ENCODE measurements around the gene ALDOC.

ALDOC gene

GRCh38 chr17:28575126-28575795, 1.4 kb downstream of the ALDOC start:
- no peak overlapping the region for H2AFZ ChIP-seq (ENCODE audit: low read length)
- H3K36me3 ChIP-seq (ENCODE audit: insufficient read depth, low read length) = peaks cover 34% of the 10 kb centered on the region; the same call in 1 of the 2 replicates
- H3K9ac ChIP-seq (ENCODE audit: low read depth, low read length, poor library complexity, severe bottlenecking) = no peak overlapping the region
- H3K9me2 ChIP-seq (replicated peaks; ENCODE audit: low read depth, low read length) = no peaks in the 10 kb centered on the region
- H3F3A ChIP-seq (ENCODE audit: low read depth) = no peaks in the 10 kb centered on the region
- H3K4me1 ChIP-seq (ENCODE audit: insufficient read depth, low read length, poor library complexity, severe bottlenecking) = peaks cover 16% of the 10 kb centered on the region
- H3K4me2 ChIP-seq (ENCODE audit: low read depth, low read length, poor library complexity, severe bottlenecking) = no peak overlapping the region
- no peaks in the 10 kb centered on the region for H3K27me3 ChIP-seq (ENCODE audit: insufficient read depth, low read length, poor library complexity, severe bottlenecking)
- H3K79me2 ChIP-seq (ENCODE audit: insufficient read depth, low read length) = peaks cover 10% of the 10 kb centered on the region
- no peaks in the 10 kb centered on the region for H3K9me3 ChIP-seq (ENCODE audit: insufficient read depth, low read depth, low read length)
- no peak overlapping the region for H3K4me3 ChIP-seq (ENCODE audit: low read length, poor library complexity, severe bottlenecking)
- TF ChIP-seq CTCF (conservative IDR thresholded peaks at IDR 0.05; ENCODE audit: low read length) (no peak; the same call in 1 of the 2 replicates), EZH2phosphoT487 (IDR thresholded peaks at IDR 0.05; ENCODE audit: borderline replicate concordance) (no peak)
- peaks cover 6% of the 10 kb centered on the region for H4K20me1 ChIP-seq (ENCODE audit: insufficient read depth, low read length, poor library complexity, severe bottlenecking)

- TF ChIP-seq CTCF (conservative IDR thresholded peaks at IDR 0.05; ENCODE audit: low read length) (no peak; the same call in 1 of the 2 replicates), EZH2phosphoT487 (IDR thresholded peaks at IDR 0.05; ENCODE audit: borderline replicate concordance) (no peak)
- H3K4me2 ChIP-seq (ENCODE audit: low read depth, low read length, poor library complexity, severe bottlenecking) = no peak overlapping the region
These were observed 2.2 kb downstream of the ALDOC start for GRCh38 chr17:28574526-28574925.

GRCh38 chr17:28573966-28574480, 2.7 kb downstream of the ALDOC start:
- H3F3A ChIP-seq (ENCODE audit: low read depth) = no peaks in the 10 kb centered on the region
- peaks cover 26% of the 10 kb centered on the region for H3K4me1 ChIP-seq (ENCODE audit: insufficient read depth, low read length, poor library complexity, severe bottlenecking)
- H3K4me3 ChIP-seq (ENCODE audit: low read length, poor library complexity, severe bottlenecking) = no peak overlapping the region
- H3K79me2 ChIP-seq (ENCODE audit: insufficient read depth, low read length) = peaks cover 23% of the 10 kb centered on the region
- H3K9me2 ChIP-seq (replicated peaks; ENCODE audit: low read depth, low read length) = no peaks in the 10 kb centered on the region
- no peak overlapping the region for H2AFZ ChIP-seq (ENCODE audit: low read length)
- no peaks in the 10 kb centered on the region for H3K27me3 ChIP-seq (ENCODE audit: insufficient read depth, low read length, poor library complexity, severe bottlenecking)
- TF ChIP-seq CTCF (conservative IDR thresholded peaks at IDR 0.05; ENCODE audit: low read length) = no peak
- no peak for TF ChIP-seq EZH2phosphoT487 (IDR thresholded peaks at IDR 0.05; ENCODE audit: borderline replicate concordance)
- H3K36me3 ChIP-seq (ENCODE audit: insufficient read depth, low read length) = peaks cover 22% of the 10 kb centered on the region; the same call in 1 of the 2 replicates
- peaks cover 11% of the 10 kb centered on the region for H4K20me1 ChIP-seq (ENCODE audit: insufficient read depth, low read length, poor library complexity, severe bottlenecking)
- H3K9me3 ChIP-seq (ENCODE audit: insufficient read depth, low read depth, low read length) = no peaks in the 10 kb centered on the region
- H3K4me2 ChIP-seq (ENCODE audit: low read depth, low read length, poor library complexity, severe bottlenecking) = no peak overlapping the region
- H3K9ac ChIP-seq (ENCODE audit: low read depth, low read length, poor library complexity, severe bottlenecking) = no peak overlapping the region

More at GRCh38 chr17:28574526-28574925, 2.2 kb downstream of the ALDOC start:
- Histone ChIP-seq H3F3A (ENCODE audit: low read depth) (no peaks in the 10 kb centered on the region), H4K20me1 (ENCODE audit: insufficient read depth, low read length, poor library complexity, severe bottlenecking) (peaks cover 8% of the 10 kb centered on the region), H3K9me3 (ENCODE audit: insufficient read depth, low read depth, low read length) (no peaks in the 10 kb centered on the region), H3K79me2 (ENCODE audit: insufficient read depth, low read length) (peaks cover 17% of the 10 kb centered on the region), H3K36me3 (ENCODE audit: insufficient read depth, low read length) (peaks cover 27% of the 10 kb centered on the region; the same call in 1 of the 2 replicates), H3K9ac (ENCODE audit: low read depth, low read length, poor library complexity, severe bottlenecking) (no peak overlapping the region), H3K4me3 (ENCODE audit: low read length, poor library complexity, severe bottlenecking) (no peak overlapping the region), H3K27me3 (ENCODE audit: insufficient read depth, low read length, poor library complexity, severe bottlenecking) (no peaks in the 10 kb centered on the region), H2AFZ (ENCODE audit: low read length) (no peak overlapping the region), H3K4me1 (ENCODE audit: insufficient read depth, low read length, poor library complexity, severe bottlenecking) (peaks cover 24% of the 10 kb centered on the region), H3K9me2 (replicated peaks; ENCODE audit: low read depth, low read length) (no peaks in the 10 kb centered on the region)

Data from Loucy (cell line).